Frontal cortex (tissue), 4 donors: Measurements from ENCODE around the gene CASKIN2. TPM values are rescaled to one million over a fixed set of nuclear protein-coding genes. Genes with fewer than 3 reads are reported as not detected.
A peak's percentile ranks its signal among the peaks of the same experiment; 100 is the strongest.
"Not testable (repeated sequence)": the region's sequence is repeated elsewhere in the genome, so short reads cannot be mapped to it uniquely, and the experiment has no call there.

ENCODE experiments used
- DNase-seq, 2 donors: peaks; one replicate each; pipeline ENCODE4 v3.0.0; 2012; ENCODE audit warnings: low spot score in 2 of 2
- FAIRE-seq: peaks from 2 replicates; lab custom pipeline; 2012; peaks lifted over from hg19 to GRCh38; lab: Jason Lieb, UNC
- total RNA-seq: library from RNA; depleted of rRNA; stranded (reverse); fragments of >200 nt; gene quantifications from one replicate; pipeline ENCODE4 v1.2.3, GENCODE V29; 2014
- donor health status: control.
- donor health status: control.
- donor health status: control.

CASKIN2 gene
- total RNA-seq, 1 donor from 2014 or later = 6.1 TPM

- DNase-seq = no peak
- FAIRE-seq = no peak
Measured at GRCh38 chr17:75521951-75522727, 6.8 kb upstream of the CASKIN2 start.

- no peak for FAIRE-seq
- no peak for DNase-seq
Measured at GRCh38 chr17:75521290-75521689, 6.0 kb upstream of the CASKIN2 start.

- not testable (repeated sequence) for DNase-seq, FAIRE-seq
Measured at GRCh38 chr17:75520413-75520812, 5.1 kb upstream of the CASKIN2 start.

- no peak for FAIRE-seq
Measured at GRCh38 chr17:75518983-75519537, 3.7 kb upstream of the CASKIN2 start.

GRCh38 chr17:75518201-75518600 lies 2.9 kb upstream of the CASKIN2 start:
- DNase-seq = no peak
- no peak for FAIRE-seq

More at GRCh38 chr17:75518983-75519537, 3.7 kb upstream of the CASKIN2 start:
- no peak for DNase-seq

GRCh38 chr17:75517297-75517865 lies 2.0 kb upstream of the CASKIN2 start:
- FAIRE-seq (no peak), DNase-seq (no peak)

GRCh38 chr17:75516619-75517296 lies 1.4 kb upstream of the CASKIN2 start:
- FAIRE-seq (no peak), DNase-seq (no peak)

GRCh38 chr17:75516255-75516618 lies 900 bp upstream of the CASKIN2 start, which contains the start of gene TSEN54:
Gene TSEN54, plus strand, starts transcription at chr17:75516528. Its CDS starts 33 bp downstream, at chr17:75516561.
- no peak for FAIRE-seq
- peak; percentile 98 to 99 for DNase-seq

- DNase-seq (no peak), FAIRE-seq (no peak)
Measured at GRCh38 chr17:75514919-75515495, 330 bp downstream of the CASKIN2 start.

GRCh38 chr17:75514299-75514918 lies 928 bp downstream of the CASKIN2 start:
- no peak for DNase-seq
- FAIRE-seq = no peak

GRCh38 chr17:75513641-75514000 lies 1.7 kb downstream of the CASKIN2 start:
- DNase-seq (no peak), FAIRE-seq (no peak)

GRCh38 chr17:75512926-75513640 lies 2.3 kb downstream of the CASKIN2 start:
- FAIRE-seq (no peak), DNase-seq (no peak)

- FAIRE-seq = no peak
- no peak for DNase-seq
Measured at GRCh38 chr17:75511610-75512575, 3.4 kb downstream of the CASKIN2 start.

GRCh38 chr17:75511270-75511609 lies 4.1 kb downstream of the CASKIN2 start:
- no peak for FAIRE-seq
- no peak for DNase-seq

GRCh38 chr17:75509528-75510258 lies 5.6 kb downstream of the CASKIN2 start:
- DNase-seq (no peak), FAIRE-seq (no peak)

- no peak for FAIRE-seq
- DNase-seq = no peak
Measured at GRCh38 chr17:75508931-75509361, 6.4 kb downstream of the CASKIN2 start.
